Osteoblast (primary cell): Measurements from ENCODE around the gene PDIA4. TPM values are rescaled to one million over a fixed set of nuclear protein-coding genes. Genes with fewer than 3 reads are reported as not detected.

ENCODE experiments used
- DNase-seq: peaks from one replicate; pipeline ENCODE4 v3.0.0; 2011; ENCODE audit warnings: low spot score, mixed read lengths; ENCODE audit not compliant: insufficient read length; ENCODE audit errors: missing footprints
- H2AFZ ChIP-seq: 2 replicates; pipeline ENCODE4 v1.6.0; 2011; ENCODE audit warnings: mild to moderate bottlenecking, low read length
- H3K27ac ChIP-seq: 2 replicates; pipeline ENCODE4 v1.5.1; 2011; ENCODE audit warnings: mild to moderate bottlenecking, low read depth, low read length, moderate library complexity
- H3K27me3 ChIP-seq: 2 replicates; pipeline ENCODE4 v1.6.0; 2012; ENCODE audit warnings: mild to moderate bottlenecking, control low read depth, inconsistent platforms, low read length, moderate library complexity; ENCODE audit not compliant: insufficient read depth
- H3K36me3 ChIP-seq: 2 replicates; pipeline ENCODE4 v1.5.1; 2011; ENCODE audit warnings: mild to moderate bottlenecking, low read length, control low read depth, moderate library complexity; ENCODE audit not compliant: insufficient read depth
- H3K4me1 ChIP-seq: 2 replicates; pipeline ENCODE4 v1.5.1; 2011; ENCODE audit warnings: mild to moderate bottlenecking, low read length, control low read depth, moderate library complexity; ENCODE audit not compliant: insufficient read depth
- H3K4me2 ChIP-seq: 2 replicates; pipeline ENCODE4 v1.6.0; 2011; ENCODE audit warnings: mild to moderate bottlenecking, low read length; ENCODE audit not compliant: insufficient read depth
- H3K4me3 ChIP-seq: fragments of 200-600 bp; sonication (generic); 3 replicates; pipeline ENCODE4 v1.5.1; 2012; ENCODE audit warnings: mild to moderate bottlenecking, low read length, inconsistent platforms; ENCODE audit not compliant: insufficient read depth
- H3K79me2 ChIP-seq: 2 replicates; pipeline ENCODE4 v1.6.0; 2012; ENCODE audit warnings: mild to moderate bottlenecking, low read length, control low read depth, inconsistent platforms; ENCODE audit not compliant: insufficient read depth
- H3K9me3 ChIP-seq: 2 replicates; pipeline ENCODE4 v1.5.1; 2011; ENCODE audit warnings: low read depth, low read length, control low read depth
- H4K20me1 ChIP-seq: 2 replicates; pipeline ENCODE4 v1.6.0; 2012; ENCODE audit warnings: mild to moderate bottlenecking, low read length, control low read depth; ENCODE audit not compliant: insufficient read depth
- CTCF ChIP-seq: IDR thresholded peaks from 2 replicates; pipeline ENCODE4 v1.5.1; 2011; ENCODE audit warnings: mild to moderate bottlenecking, low read depth, low read length, moderate library complexity; ENCODE audit errors: extremely low read depth
- total RNA-seq: library from RNA; depleted of rRNA; stranded (reverse); fragments of >200 nt; gene quantifications from 2 replicates; pipeline ENCODE4 v1.2.3, GENCODE V29; 2012

The PDIA4 gene
- total RNA-seq, 1 donor, result 220 TPM

- H3K4me2 ChIP-seq, result no peak overlapping the region
- H3K79me2 ChIP-seq, result no peaks in the 10 kb centered on the region
- peaks cover 14% of the 10 kb centered on the region for H4K20me1 ChIP-seq
- no peak overlapping the region for H2AFZ ChIP-seq
- DNase-seq, result no peak
- no peaks in the 10 kb centered on the region for H3K9me3 ChIP-seq
- H3K4me1 ChIP-seq, result no peaks in the 10 kb centered on the region
- H3K27ac ChIP-seq, result no peak overlapping the region
- no peaks in the 10 kb centered on the region for H3K27me3 ChIP-seq
- TF ChIP-seq CTCF, result no peak
- no peak overlapping the region for H3K4me3 ChIP-seq
- H3K36me3 ChIP-seq, result peaks cover 79% of the 10 kb centered on the region
Measured at GRCh38 chr7:149011491-149011890, 16.8 kb downstream of the PDIA4 start.

GRCh38 chr7:149010451-149010850, 17.9 kb downstream of the PDIA4 start:
- Histone ChIP-seq H3K4me3 (no peak overlapping the region), H3K27ac (no peak overlapping the region), H3K27me3 (no peaks in the 10 kb centered on the region), H3K36me3 (peaks cover 76% of the 10 kb centered on the region), H3K4me2 (no peak overlapping the region), H3K4me1 (no peaks in the 10 kb centered on the region), H2AFZ (no peak overlapping the region), H4K20me1 (peaks cover 17% of the 10 kb centered on the region), H3K9me3 (no peaks in the 10 kb centered on the region), H3K79me2 (no peaks in the 10 kb centered on the region)
- no peak for TF ChIP-seq CTCF
- DNase-seq, result no peak

GRCh38 chr7:149009527-149009926, 18.8 kb downstream of the PDIA4 start:
- H3K27ac ChIP-seq, result no peak overlapping the region
- H3K36me3 ChIP-seq, result peaks cover 75% of the 10 kb centered on the region
- H3K4me3 ChIP-seq, result no peak overlapping the region
- no peak for DNase-seq
- no peaks in the 10 kb centered on the region for H3K9me3 ChIP-seq
- no peak overlapping the region for H2AFZ ChIP-seq
- TF ChIP-seq CTCF, result no peak
- peaks cover 5% of the 10 kb centered on the region for H3K4me1 ChIP-seq
- no peak overlapping the region for H3K4me2 ChIP-seq
- H3K79me2 ChIP-seq, result no peaks in the 10 kb centered on the region
- H4K20me1 ChIP-seq, result peaks cover 23% of the 10 kb centered on the region
- no peaks in the 10 kb centered on the region for H3K27me3 ChIP-seq

- TF ChIP-seq CTCF, result peak; percentile 23
- peaks cover 31% of the 10 kb centered on the region for H4K20me1 ChIP-seq
- no peak for DNase-seq
- H3K27me3 ChIP-seq, result no peaks in the 10 kb centered on the region
- peaks cover 8% of the 10 kb centered on the region for H3K4me1 ChIP-seq
- no peaks in the 10 kb centered on the region for H3K9me3 ChIP-seq
- H3K79me2 ChIP-seq, result no peaks in the 10 kb centered on the region
- H3K4me2 ChIP-seq, result no peak overlapping the region
- H2AFZ ChIP-seq, result no peak overlapping the region
- H3K27ac ChIP-seq, result no peak overlapping the region
- H3K36me3 ChIP-seq, result peaks cover 81% of the 10 kb centered on the region
- no peak overlapping the region for H3K4me3 ChIP-seq
Measured at GRCh38 chr7:149007611-149008010, 20.7 kb downstream of the PDIA4 start.
